Activated CD4-positive, alpha-beta T cell treated with anti-CD3 and anti-CD28 coated beads, Interleukin-2, amount 10 ng/mL, durations not matched to agents 7 days and 5 days (primary cell): ENCODE data around the gene C17orf113. TPM values are rescaled to one million over a fixed set of nuclear protein-coding genes. Genes with fewer than 3 reads are reported as not detected.
A peak's percentile ranks its signal among the peaks of the same experiment; 100 is the strongest.
"Not testable (repeated sequence)": the region's sequence is repeated elsewhere in the genome, so short reads cannot be mapped to it uniquely, and the experiment has no call there.

ENCODE experiments used
- CTCF ChIA-PET: fragments of 350-600 bp; sonication (Branson Sonifier 250); formaldehyde crosslinking; loops from one replicate; lab custom pipeline; 2021; ENCODE audit warnings: antibody characterized with exemption; lab: Charles Lee
- POLR2A ChIA-PET: fragments of 350-600 bp; sonication (Branson Sonifier 250); formaldehyde crosslinking; loops from one replicate; lab custom pipeline; 2021; ENCODE audit warnings: antibody characterized with exemption; lab: Charles Lee
- DNase-seq: peaks from one replicate; pipeline ENCODE4 v3.0.0-alpha.2; 2020
- H3K27ac Mint-ChIP-seq: one replicate; pipeline ENCODE4 v1.8.0; 2021; ENCODE audit warnings: mild to moderate bottlenecking, moderate library complexity, mixed read lengths
- H3K27me3 Mint-ChIP-seq: one replicate; pipeline ENCODE4 v1.8.0; 2021; ENCODE audit warnings: mixed read lengths
- H3K36me3 Mint-ChIP-seq: one replicate; pipeline ENCODE4 v1.8.0; 2021; ENCODE audit warnings: low read depth, mixed read lengths
- H3K4me1 Mint-ChIP-seq: one replicate; pipeline ENCODE4 v1.8.0; 2021; ENCODE audit warnings: mixed read lengths
- H3K4me3 Mint-ChIP-seq: one replicate; pipeline ENCODE4 v1.8.0; 2021; ENCODE audit warnings: mild to moderate bottlenecking, moderate library complexity, mixed read lengths
- H3K9me3 Mint-ChIP-seq: one replicate; pipeline ENCODE4 v1.8.0; 2021; ENCODE audit warnings: mixed read lengths
- total RNA-seq, 2 experiments: library from RNA; stranded (reverse); gene quantifications; one replicate each; pipeline ENCODE4 v1.2.3, GENCODE V29; 2021

C17orf113 gene
- total RNA-seq, 2 experiments from 2014 or later, result 0.04 TPM; not detected in 1

- POLR2A ChIA-PET, result no interaction called here
- CTCF ChIA-PET, result interaction anchor here (1.4 to 7.5 kb wide), 4 partner anchors 11 to 152 kb away, joined by 3 to 53 read pairs (median 6); partner anchors contain the start of genes DNAJC7, KCNH4 and NKIRAS2
- peaks cover 14% of the 10 kb centered on the region for H3K4me1 Mint-ChIP-seq
Observed at GRCh38 chr17:42028791-42029127, 21.6 kb downstream of the C17orf113 start.

GRCh38 chr17:42027961-42028790 lies 22.2 kb downstream of the C17orf113 start:
- peaks cover 7% of the 10 kb centered on the region for H3K36me3 Mint-ChIP-seq
- POLR2A ChIA-PET, result interaction anchor here (0.6 kb wide), 1 partner anchor 152 kb away, joined by 3 read pairs; no protein-coding TSS in a partner anchor
- H3K4me3 Mint-ChIP-seq, result no peak overlapping the region
- no peaks in the 10 kb centered on the region for H3K9me3 Mint-ChIP-seq
- CTCF ChIA-PET, result interaction anchor here (0.6 to 7.5 kb wide), 6 partner anchors 10 to 490 kb away, joined by 3 to 53 read pairs (median 4); partner anchors contain the start of genes DNAJC7, KCNH4 and NKIRAS2
- H3K27me3 Mint-ChIP-seq, result peaks cover 2% of the 10 kb centered on the region
- H3K4me1 Mint-ChIP-seq, result peaks cover 12% of the 10 kb centered on the region
- no peak for DNase-seq
- H3K27ac Mint-ChIP-seq, result peak overlapping the region; percentile 5

More at GRCh38 chr17:42028791-42029127, 21.6 kb downstream of the C17orf113 start:
- Mint-ChIP-seq H3K4me3 (no peak overlapping the region), H3K36me3 (peaks cover 3% of the 10 kb centered on the region), H3K27me3 (peaks cover 2% of the 10 kb centered on the region), H3K9me3 (no peaks in the 10 kb centered on the region), H3K27ac (no peak overlapping the region)
- no peak for DNase-seq

- CTCF ChIA-PET, result interaction anchor here (1.4 to 7.5 kb wide), 5 partner anchors 10 to 154 kb away, joined by 3 to 53 read pairs (median 5); partner anchors contain the start of genes DNAJC7, KCNH4 and NKIRAS2
- POLR2A ChIA-PET, result no interaction called here
- H3K27me3 Mint-ChIP-seq, result peaks cover 2% of the 10 kb centered on the region
- no peak for DNase-seq
- peaks cover 7% of the 10 kb centered on the region for H3K36me3 Mint-ChIP-seq
- H3K9me3 Mint-ChIP-seq, result no peaks in the 10 kb centered on the region
- no peak overlapping the region for H3K27ac Mint-ChIP-seq
- H3K4me1 Mint-ChIP-seq, result peaks cover 12% of the 10 kb centered on the region
- H3K4me3 Mint-ChIP-seq, result no peak overlapping the region
Observed at GRCh38 chr17:42027590-42027889, 22.9 kb downstream of the C17orf113 start.

- DNase-seq, result no peak
- H3K27ac Mint-ChIP-seq, result no peak overlapping the region
- POLR2A ChIA-PET, result no interaction called here
- H3K4me3 Mint-ChIP-seq, result no peak overlapping the region
- peaks cover 2% of the 10 kb centered on the region for H3K27me3 Mint-ChIP-seq
- CTCF ChIA-PET, result interaction anchor here (1.4 to 7.5 kb wide), 5 partner anchors 9 to 155 kb away, joined by 3 to 53 read pairs (median 5); partner anchors contain the start of genes DNAJC7 and NKIRAS2
- H3K36me3 Mint-ChIP-seq, result peaks cover 11% of the 10 kb centered on the region
- peaks cover 16% of the 10 kb centered on the region for H3K4me1 Mint-ChIP-seq
- no peaks in the 10 kb centered on the region for H3K9me3 Mint-ChIP-seq
Observed at GRCh38 chr17:42026857-42027589, 23.4 kb downstream of the C17orf113 start.

- ChIA-PET POLR2A (interaction anchor here (0.7 kb wide), 2 partner anchors 30 to 72 kb away, joined by 3 to 6 read pairs; no protein-coding TSS in a partner anchor), CTCF (interaction anchor here (0.5 to 7.5 kb wide), 12 partner anchors 8 to 471 kb away, joined by 3 to 53 read pairs (median 6); partner anchors contain the start of genes CNP, DHX58, DNAJC7 and NKIRAS2)
- H3K27me3 Mint-ChIP-seq, result no peaks in the 10 kb centered on the region
- no peaks in the 10 kb centered on the region for H3K9me3 Mint-ChIP-seq
- peaks cover 24% of the 10 kb centered on the region for H3K4me1 Mint-ChIP-seq
- H3K4me3 Mint-ChIP-seq, result no peak overlapping the region
- H3K27ac Mint-ChIP-seq, result peak overlapping the region; percentile 10
- DNase-seq, result no peak
- H3K36me3 Mint-ChIP-seq, result peaks cover 11% of the 10 kb centered on the region
Observed at GRCh38 chr17:42025936-42026335, 24.5 kb downstream of the C17orf113 start.

- Mint-ChIP-seq H3K36me3 (peaks cover 11% of the 10 kb centered on the region), H3K27ac (peak overlapping the region; percentile 31), H3K27me3 (no peaks in the 10 kb centered on the region), H3K9me3 (no peaks in the 10 kb centered on the region), H3K4me3 (no peak overlapping the region), H3K4me1 (peaks cover 32% of the 10 kb centered on the region)
- POLR2A ChIA-PET, result no interaction called here
- DNase-seq, result no peak
- CTCF ChIA-PET, result interaction anchor here (0.6 to 7.5 kb wide), 15 partner anchors 7 to 295 kb away, joined by 3 to 53 read pairs (median 4); partner anchors contain the start of genes CNP, DHX58, DNAJC7 and NKIRAS2
Observed at GRCh38 chr17:42025191-42025579, 25.2 kb downstream of the C17orf113 start.

- Mint-ChIP-seq H3K36me3 (peaks cover 11% of the 10 kb centered on the region), H3K4me3 (no peak overlapping the region), H3K27me3 (no peaks in the 10 kb centered on the region), H3K9me3 (peaks cover 5% of the 10 kb centered on the region), H3K4me1 (peaks cover 42% of the 10 kb centered on the region), H3K27ac (no peak overlapping the region)
- no peak for DNase-seq
- ChIA-PET CTCF (interaction anchor here (0.7 to 7.5 kb wide), 8 partner anchors 6 to 869 kb away, joined by 3 to 53 read pairs (median 3); partner anchors contain the start of genes DHX58, DNAJC7 and NKIRAS2), POLR2A (no interaction called here)
Observed at GRCh38 chr17:42023524-42024349, 26.7 kb downstream of the C17orf113 start.

GRCh38 chr17:42020845-42021244 lies 29.6 kb downstream of the C17orf113 start:
- H3K36me3 Mint-ChIP-seq, result peaks cover 17% of the 10 kb centered on the region
- DNase-seq, H3K27me3 Mint-ChIP-seq, H3K9me3 Mint-ChIP-seq, POLR2A ChIA-PET: not testable (repeated sequence)
- CTCF ChIA-PET, result interaction anchor here (1.0 to 7.5 kb wide), 16 partner anchors 13 to 386 kb away, joined by 3 to 71 read pairs (median 4); partner anchors contain the start of genes DHX58 and KCNH4
- peak overlapping the region; percentile 98 for H3K4me3 Mint-ChIP-seq
- H3K4me1 Mint-ChIP-seq, result peaks cover 56% of the 10 kb centered on the region
- peak overlapping the region; percentile 90 for H3K27ac Mint-ChIP-seq

- H3K27me3 Mint-ChIP-seq, result no peaks in the 10 kb centered on the region
- peaks cover 5% of the 10 kb centered on the region for H3K9me3 Mint-ChIP-seq
- H3K4me3 Mint-ChIP-seq, result peak within 1 kb of the TSS; percentile 99
- H3K4me1 Mint-ChIP-seq, result peaks cover 63% of the 10 kb centered on the region
- peaks cover 21% of the 10 kb centered on the region for H3K36me3 Mint-ChIP-seq
- CTCF ChIA-PET, result interaction anchor here (0.6 to 7.5 kb wide), 31 partner anchors 8 to 505 kb away, joined by 3 to 71 read pairs (median 4); partner anchors contain the start of genes DHX58, KCNH4 and ODAD4
- peak within 1 kb of the TSS; percentile 90 for H3K27ac Mint-ChIP-seq
- POLR2A ChIA-PET, result interaction anchor here (0.6 kb wide), 1 partner anchor 36 kb away, joined by 3 read pairs; no protein-coding TSS in a partner anchor
- peak; percentile 95 for DNase-seq
Observed at GRCh38 chr17:42019509-42020404, 30.6 kb downstream of the C17orf113 start, which contains the start of gene NKIRAS2. NKIRAS2 (plus strand) TSS chr17:42020090; CDS start chr17:42021578, 1,488 bp downstream.

- Mint-ChIP-seq H3K4me3 (peak overlapping the region; percentile 99), H3K9me3 (peaks cover 5% of the 10 kb centered on the region), H3K36me3 (peaks cover 19% of the 10 kb centered on the region), H3K27ac (peak overlapping the region; percentile 85), H3K4me1 (peaks cover 61% of the 10 kb centered on the region), H3K27me3 (no peaks in the 10 kb centered on the region)
- ChIA-PET POLR2A (no interaction called here), CTCF (interaction anchor here (0.9 to 7.5 kb wide), 14 partner anchors 9 to 175 kb away, joined by 3 to 71 read pairs (median 6); partner anchors contain the start of genes DHX58, GHDC and KCNH4)
- DNase-seq, result no peak
Observed at GRCh38 chr17:42018988-42019387, 31.4 kb downstream of the C17orf113 start.
